GM23338 (cell line): ENCODE data around the gene TAOK2. TPM values are rescaled to one million over a fixed set of nuclear protein-coding genes. Genes with fewer than 3 reads are reported as not detected.

Experiments
- ATAC-seq: fragments of 200-7000 bp; cut with Tn5 transposase; 3 replicates; pipeline ENCODE4 v1.9.1; 2020
- DNase-seq: peaks from one replicate; pipeline ENCODE4 v3.0.0-alpha.2; 2015; ENCODE audit warnings: low spot score
- H2AFZ ChIP-seq: fragments of 200-600 bp; sonication (generic); 2 replicates; pipeline ENCODE4 v1.8.0; 2016; ENCODE audit warnings: antibody characterized with exemption, mild to moderate bottlenecking, moderate library complexity
- H3F3A ChIP-seq: fragments of 200-600 bp; sonication (generic); replicated peaks from 2 replicates; pipeline ENCODE4 v1.8.0; 2017; ENCODE audit warnings: antibody characterized with exemption, mixed run types, low read depth
- H3K27ac ChIP-seq: fragments of 200-600 bp; sonication (generic); 2 replicates; pipeline ENCODE4 v1.6.1; 2016; ENCODE audit warnings: low read depth
- H3K27me3 ChIP-seq: fragments of 200-600 bp; sonication (generic); 2 replicates; pipeline ENCODE4 v1.8.0; 2016; ENCODE audit warnings: mild to moderate bottlenecking, mixed run types, moderate library complexity; ENCODE audit not compliant: insufficient read depth
- H3K36me3 ChIP-seq: fragments of 200-600 bp; sonication (generic); 2 replicates; pipeline ENCODE4 v1.8.0; 2016; ENCODE audit warnings: mild to moderate bottlenecking; ENCODE audit not compliant: insufficient read depth
- H3K4me1 ChIP-seq: fragments of 200-600 bp; sonication (generic); 2 replicates; pipeline ENCODE4 v1.8.0; 2016; ENCODE audit warnings: mild to moderate bottlenecking, moderate library complexity; ENCODE audit not compliant: insufficient read depth
- H3K4me2 ChIP-seq: fragments of 200-600 bp; sonication (generic); 2 replicates; pipeline ENCODE4 v1.7.1; 2017; ENCODE audit warnings: mixed run types
- H3K4me3 ChIP-seq: fragments of 200-600 bp; sonication (generic); 2 replicates; pipeline ENCODE4 v1.6.1; 2016; ENCODE audit warnings: mixed run types
- H3K79me2 ChIP-seq: fragments of 200-600 bp; sonication (generic); replicated peaks from 2 replicates; pipeline ENCODE4 v1.8.0; 2017; ENCODE audit warnings: mild to moderate bottlenecking; ENCODE audit not compliant: insufficient read depth
- H3K9me2 ChIP-seq: fragments of 200-600 bp; sonication (generic); 2 replicates; pipeline ENCODE4 v1.8.0; 2017; ENCODE audit not compliant: insufficient read depth
- H4K20me1 ChIP-seq: fragments of 200-600 bp; sonication (generic); replicated peaks from 2 replicates; pipeline ENCODE4 v1.8.0; 2017; ENCODE audit warnings: mild to moderate bottlenecking; ENCODE audit not compliant: insufficient read depth
- H3K27ac Mint-ChIP-seq: 2 replicates; pipeline ENCODE4 v1.8.0; 2020; ENCODE audit warnings: inconsistent platforms, mild to moderate bottlenecking, moderate library complexity, mixed read lengths
- H3K27me3 Mint-ChIP-seq: 3 replicates; pipeline ENCODE4 v1.8.0; 2022; ENCODE audit warnings: low read depth, mild to moderate bottlenecking, moderate library complexity, mixed read lengths, inconsistent platforms; ENCODE audit not compliant: insufficient read depth, poor library complexity
- H3K36me3 Mint-ChIP-seq: 3 replicates; pipeline ENCODE4 v1.8.0; 2021; ENCODE audit warnings: low read depth, mild to moderate bottlenecking, inconsistent platforms, moderate library complexity, mixed read lengths
- H3K4me1 Mint-ChIP-seq: 3 replicates; pipeline ENCODE4 v1.8.0; 2020; ENCODE audit warnings: mild to moderate bottlenecking, inconsistent platforms, mixed read lengths
- H3K4me3 Mint-ChIP-seq: 3 replicates; pipeline ENCODE4 v1.8.0; 2021; ENCODE audit warnings: moderate library complexity, mild to moderate bottlenecking, inconsistent platforms, mixed read lengths
- H3K9me3 Mint-ChIP-seq: 3 replicates; pipeline ENCODE4 v1.8.0; 2020; ENCODE audit warnings: moderate library complexity, mild to moderate bottlenecking, inconsistent platforms, mixed read lengths
- CTCF ChIP-seq, 2 experiments: fragments of 200-600 bp in 1 of 2; sonication (generic) in 1 of 2; conservative IDR thresholded peaks; 2 replicates each; pipeline versions ENCODE4 v1.5.1 to v1.6.1; 2016 to 2017; ENCODE audit warnings: antibody characterized with exemption in 2 of 2, low read depth in 2 of 2, mild to moderate bottlenecking in 2 of 2, moderate library complexity in 1 of 2
- EZH2 ChIP-seq: fragments of 200-600 bp; sonication (generic); IDR thresholded peaks from one replicate; pipeline ENCODE4 v1.8.0; 2017; ENCODE audit warnings: antibody characterized with exemption, mild to moderate bottlenecking, low read depth; ENCODE audit not compliant: unreplicated experiment
- EZH2phosphoT487 ChIP-seq: fragments of 200-600 bp; sonication (generic); IDR thresholded peaks from one replicate; pipeline ENCODE4 v1.8.1; 2018; ENCODE audit warnings: antibody characterized with exemption; ENCODE audit not compliant: unreplicated experiment
- NANOG ChIP-seq: IDR thresholded peaks from 2 replicates; pipeline ENCODE4 v1.6.1; 2016; ENCODE audit warnings: antibody characterized with exemption, borderline replicate concordance
- REST ChIP-seq: IDR thresholded peaks from one replicate; pipeline ENCODE4 v1.6.1; 2018; ENCODE audit warnings: antibody characterized with exemption; ENCODE audit not compliant: unreplicated experiment
- ZNF114 ChIP-seq: fragments of 250-450 bp; sonication (Bioruptor Pico); IDR thresholded peaks from 2 replicates; pipeline ENCODE4 v1.5.0; 2020; ENCODE audit warnings: mild to moderate bottlenecking, moderate library complexity
- ZNF462 ChIP-seq: fragments of 250-450 bp; sonication (Bioruptor Pico); IDR thresholded peaks from 2 replicates; pipeline ENCODE4 v1.5.0; 2020; ENCODE audit warnings: mild to moderate bottlenecking, moderate library complexity
- polyA plus RNA-seq: library from polyadenylated mRNA; unstranded; fragments of >200 nt; fragmentation: Nextera tagmentation; extraction: Ambion mirVana; gene quantifications from 2 replicates; pipeline ENCODE4 v1.2.1, GENCODE V29; 2016
- total RNA-seq: library from RNA; depleted of rRNA; stranded (reverse); fragments of >200 nt; shearing (Covaris generic); gene quantifications from 2 replicates; pipeline ENCODE4 v1.2.3, GENCODE V29; 2014
- TF ChIP-seq, protein P1 (sequence below): IDR thresholded peaks from 2 replicates; pipeline ENCODE4 v1.6.1; 2016; ENCODE audit warnings: antibody characterized with exemption

Gene TAOK2
- total and polyA plus RNA-seq, 2 experiments from 2014 or later = 8.8 to 45.2 TPM

DNA sequence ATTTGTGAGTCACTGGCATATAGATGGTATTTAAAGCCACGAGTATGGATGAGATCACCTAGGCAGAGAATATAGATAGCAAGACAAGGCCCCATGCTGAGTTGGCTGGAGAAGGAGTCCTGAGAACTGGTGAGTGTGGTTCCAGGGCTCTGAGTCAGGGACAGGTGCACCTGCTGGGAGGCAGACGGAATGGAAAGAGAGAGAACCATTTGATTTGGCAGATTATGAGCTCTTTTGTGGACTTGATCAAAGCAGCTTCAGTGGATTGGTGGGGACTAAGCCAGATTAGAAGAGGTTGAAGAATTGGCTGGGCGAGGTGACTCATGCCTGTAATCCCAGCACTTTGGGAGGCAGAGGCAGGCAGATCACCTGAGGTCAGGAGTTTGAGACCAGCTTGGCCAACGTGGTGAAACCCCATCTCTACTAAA is 45.1 kb downstream of the TAOK2 start:
- peaks cover 12% of the 10 kb centered on the region for H3K27me3 Mint-ChIP-seq

More for the DNA sequence above, 45.1 kb downstream of the TAOK2 start:
- no peaks in the 10 kb centered on the region for H3K9me2 ChIP-seq
- ATAC-seq (no peak), DNase-seq (no peak)
- no peaks in the 10 kb centered on the region for H3K4me1 ChIP-seq
- no peak overlapping the region for H3K27ac ChIP-seq
- TF ChIP-seq EZH2 (no peak), EZH2phosphoT487 (no peak), ZNF114 (CRISPR knock-in tag) (no peak), NANOG (no peak), REST (no peak), ZNF462 (CRISPR knock-in tag) (no peak), CTCF (conservative IDR thresholded peaks at IDR 0.05; ENCODE audit: low read depth in 2 of 2) (no peak)
- TF ChIP-seq, protein P1, sequence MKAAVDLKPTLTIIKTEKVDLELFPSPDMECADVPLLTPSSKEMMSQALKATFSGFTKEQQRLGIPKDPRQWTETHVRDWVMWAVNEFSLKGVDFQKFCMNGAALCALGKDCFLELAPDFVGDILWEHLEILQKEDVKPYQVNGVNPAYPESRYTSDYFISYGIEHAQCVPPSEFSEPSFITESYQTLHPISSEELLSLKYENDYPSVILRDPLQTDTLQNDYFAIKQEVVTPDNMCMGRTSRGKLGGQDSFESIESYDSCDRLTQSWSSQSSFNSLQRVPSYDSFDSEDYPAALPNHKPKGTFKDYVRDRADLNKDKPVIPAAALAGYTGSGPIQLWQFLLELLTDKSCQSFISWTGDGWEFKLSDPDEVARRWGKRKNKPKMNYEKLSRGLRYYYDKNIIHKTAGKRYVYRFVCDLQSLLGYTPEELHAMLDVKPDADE = no peak
- H3K36me3 Mint-ChIP-seq = peaks cover 4% of the 10 kb centered on the region
- no peak overlapping the region for H3K4me3 ChIP-seq
- no peaks in the 10 kb centered on the region; the same call in 2 of the 3 replicates for H3K9me3 Mint-ChIP-seq
- no peaks in the 10 kb centered on the region for H3K79me2 ChIP-seq
- H3K36me3 ChIP-seq = no peaks in the 10 kb centered on the region
- no peaks in the 10 kb centered on the region; the same call in 2 of the 3 replicates for H3K4me1 Mint-ChIP-seq
- no peak overlapping the region for H3K4me2 ChIP-seq
- no peak overlapping the region; the same call in 2 of the 3 replicates for H3K4me3 Mint-ChIP-seq
- no peak overlapping the region for H3K27ac Mint-ChIP-seq
- no peaks in the 10 kb centered on the region for H4K20me1 ChIP-seq
- H2AFZ ChIP-seq = no peak overlapping the region
- H3F3A ChIP-seq = 0 out of 2 replicates have a peak, but pooled peaks cover 4% of the 10 kb centered on the region
- no peaks in the 10 kb centered on the region for H3K27me3 ChIP-seq
